Lower lobe of right lung (tissue), 2 donors: ENCODE measurements around the gene ARMH2. TPM values are rescaled to one million over a fixed set of nuclear protein-coding genes. Genes with fewer than 3 reads are reported as not detected.

Experiments used
- ATAC-seq, 2 donors: fragments of 200-7000 bp; cut with Tn5 transposase; one replicate each; pipeline ENCODE4 v1.9.1; 2020 to 2022; ENCODE audit warnings: mild to moderate bottlenecking in 2 of 2, moderate library complexity in 2 of 2
- DNase-seq: peaks from one replicate; pipeline ENCODE4 v3.0.0-alpha.2; 2020
- H3K27ac ChIP-seq: fragments of 200-600 bp; one replicate; pipeline ENCODE4 v1.8.0; 2022
- H3K27me3 ChIP-seq: fragments of 200-600 bp; one replicate; pipeline ENCODE4 v1.8.0; 2022; ENCODE audit warnings: low read depth
- H3K36me3 ChIP-seq: fragments of 200-600 bp; one replicate; pipeline ENCODE4 v1.8.0; 2022; ENCODE audit warnings: mild to moderate bottlenecking
- H3K4me1 ChIP-seq: fragments of 200-600 bp; one replicate; pipeline ENCODE4 v1.8.0; 2022
- H3K4me3 ChIP-seq: fragments of 200-600 bp; one replicate; pipeline ENCODE4 v1.8.0; 2022; ENCODE audit warnings: mild to moderate bottlenecking
- H3K9me3 ChIP-seq: fragments of 200-600 bp; one replicate; pipeline ENCODE4 v1.8.0; 2022
- intact Hi-C: fragments of 100-400 bp; cut with DNase I; formaldehyde crosslinking; loops from one replicate; pipeline ENCODE4 v1.11.0; 2022
- total RNA-seq: library from RNA; stranded (reverse); fragmentation: NEBNext Ultra II Directional; extraction: Animal tissue kit (Norgen Biotek cat#: 25700); gene quantifications from one replicate; pipeline ENCODE4 v1.2.1, GENCODE V29; 2021
- TF ChIP-seq, protein P1 (sequence below): fragments of 200-600 bp; IDR thresholded peaks from one replicate; pipeline ENCODE4 v1.8.0; 2022; ENCODE audit warnings: antibody characterized with exemption, mild to moderate bottlenecking
- donor health status: DM: no; HTN: yes; CAD: no; lungs with severe emphysema.

Gene ARMH2
- total RNA-seq, 1 donor from 2014 or later, result 0.68 TPM

DNA sequence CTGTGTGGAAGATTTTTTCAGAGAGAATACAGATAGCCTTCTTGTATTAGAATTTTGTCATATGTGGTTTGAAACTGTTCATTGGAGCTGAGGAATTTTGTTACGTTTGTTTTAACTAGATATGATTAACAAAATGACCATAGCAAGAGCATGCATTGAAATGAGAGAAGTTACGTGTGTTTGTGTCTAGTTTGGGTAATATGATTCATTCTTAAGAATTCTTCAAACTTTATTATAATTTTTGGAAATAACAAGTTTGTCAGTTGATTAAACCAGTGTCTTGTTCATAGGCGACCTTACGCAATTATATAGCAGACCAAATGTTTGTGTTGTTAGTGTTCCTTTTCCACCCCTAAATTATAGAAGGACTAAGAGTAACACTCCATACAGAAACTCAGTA is 18.5 kb downstream of the ARMH2 start:
- ATAC-seq (no peak), DNase-seq (no peak)
- intact Hi-C loops, result no loop called here
- peaks cover 17% of the 10 kb centered on the region for H3K4me1 ChIP-seq
- no peak overlapping the region for H3K4me3 ChIP-seq
- peaks cover 35% of the 10 kb centered on the region for H3K36me3 ChIP-seq
- H3K9me3 ChIP-seq, result no peaks in the 10 kb centered on the region
- H3K27ac ChIP-seq, result no peak overlapping the region
- H3K27me3 ChIP-seq, result no peaks in the 10 kb centered on the region
- TF ChIP-seq, protein P1, sequence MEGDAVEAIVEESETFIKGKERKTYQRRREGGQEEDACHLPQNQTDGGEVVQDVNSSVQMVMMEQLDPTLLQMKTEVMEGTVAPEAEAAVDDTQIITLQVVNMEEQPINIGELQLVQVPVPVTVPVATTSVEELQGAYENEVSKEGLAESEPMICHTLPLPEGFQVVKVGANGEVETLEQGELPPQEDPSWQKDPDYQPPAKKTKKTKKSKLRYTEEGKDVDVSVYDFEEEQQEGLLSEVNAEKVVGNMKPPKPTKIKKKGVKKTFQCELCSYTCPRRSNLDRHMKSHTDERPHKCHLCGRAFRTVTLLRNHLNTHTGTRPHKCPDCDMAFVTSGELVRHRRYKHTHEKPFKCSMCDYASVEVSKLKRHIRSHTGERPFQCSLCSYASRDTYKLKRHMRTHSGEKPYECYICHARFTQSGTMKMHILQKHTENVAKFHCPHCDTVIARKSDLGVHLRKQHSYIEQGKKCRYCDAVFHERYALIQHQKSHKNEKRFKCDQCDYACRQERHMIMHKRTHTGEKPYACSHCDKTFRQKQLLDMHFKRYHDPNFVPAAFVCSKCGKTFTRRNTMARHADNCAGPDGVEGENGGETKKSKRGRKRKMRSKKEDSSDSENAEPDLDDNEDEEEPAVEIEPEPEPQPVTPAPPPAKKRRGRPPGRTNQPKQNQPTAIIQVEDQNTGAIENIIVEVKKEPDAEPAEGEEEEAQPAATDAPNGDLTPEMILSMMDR, result no peak

DNA sequence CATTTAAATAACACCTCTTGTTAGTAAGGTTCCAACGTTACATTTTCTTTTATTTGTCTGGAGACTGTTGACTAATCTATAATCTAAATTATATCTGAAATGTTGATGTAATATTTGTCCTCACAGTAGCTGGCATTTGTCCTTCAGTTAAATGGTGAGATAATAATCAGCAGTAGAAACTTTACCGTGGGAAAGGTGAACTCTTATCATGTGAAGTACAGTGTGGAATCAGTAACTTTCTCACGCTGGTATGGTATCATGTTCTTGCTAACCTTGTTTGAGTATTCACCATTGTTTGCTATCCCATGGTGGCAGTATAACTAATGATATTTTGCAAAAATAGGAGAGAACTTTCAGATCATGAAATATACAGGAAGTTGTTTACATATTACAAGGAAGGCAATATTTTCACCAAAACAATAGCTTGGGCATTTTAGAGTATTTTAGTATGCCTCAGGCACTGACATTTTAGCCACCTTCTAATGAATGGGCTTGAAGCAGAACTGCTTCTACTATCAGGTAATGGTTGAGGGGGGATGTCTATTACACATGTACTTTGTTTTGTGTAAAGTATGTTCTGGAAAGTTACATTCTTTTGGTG is 19.2 kb downstream of the ARMH2 start:
- Histone ChIP-seq H3K36me3 (peaks cover 29% of the 10 kb centered on the region), H3K9me3 (no peaks in the 10 kb centered on the region), H3K27ac (no peak overlapping the region), H3K27me3 (no peaks in the 10 kb centered on the region), H3K4me1 (peaks cover 17% of the 10 kb centered on the region), H3K4me3 (no peak overlapping the region)
- ATAC-seq, result no peak
- intact Hi-C loops, result no loop called here
- DNase-seq, result no peak
- TF ChIP-seq, protein P1, result no peak

DNA sequence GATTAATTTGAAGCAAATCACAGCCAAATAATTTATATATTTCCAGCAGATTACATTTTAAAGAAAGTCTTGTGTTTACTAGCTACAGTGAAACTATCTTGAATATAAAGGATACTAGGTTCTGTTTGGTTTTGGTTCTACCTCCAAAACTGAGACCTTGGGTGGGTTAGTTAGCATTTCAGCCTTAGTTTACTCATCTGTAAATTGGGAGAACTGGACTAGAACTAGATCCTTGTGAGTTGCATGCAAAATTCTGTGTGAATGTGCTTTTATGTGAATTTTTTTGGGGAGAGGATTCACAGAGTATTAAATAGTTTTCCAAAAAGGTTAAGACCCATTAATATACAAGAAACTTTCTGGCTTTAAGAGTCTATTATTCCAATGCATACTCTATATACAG is 19.8 kb downstream of the ARMH2 start:
- Histone ChIP-seq H3K9me3 (no peaks in the 10 kb centered on the region), H3K4me1 (peaks cover 17% of the 10 kb centered on the region), H3K36me3 (peaks cover 23% of the 10 kb centered on the region), H3K27ac (no peak overlapping the region), H3K4me3 (no peak overlapping the region), H3K27me3 (no peaks in the 10 kb centered on the region)
- no peak for DNase-seq
- intact Hi-C loops, result no loop called here
- ATAC-seq, result no peak
- TF ChIP-seq, protein P1, result no peak

DNA sequence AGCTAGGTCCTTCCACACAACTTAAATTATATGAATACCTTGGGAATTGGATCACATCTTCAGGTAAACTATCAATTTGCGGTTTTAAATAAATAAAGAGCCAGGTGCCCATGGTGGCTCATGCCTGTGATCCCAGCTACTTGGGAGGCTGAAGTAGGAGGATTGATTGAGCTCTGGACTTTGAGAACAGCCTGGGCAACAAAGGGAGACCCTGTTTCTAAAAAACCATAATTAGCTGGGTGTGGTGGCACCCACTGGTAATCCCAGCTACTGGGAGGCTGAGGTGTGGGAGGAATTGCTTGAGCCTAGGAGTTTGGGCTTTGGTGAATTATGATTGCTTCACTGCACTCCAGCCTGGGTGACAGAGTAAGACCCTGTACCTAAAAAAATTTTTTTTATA is 20.6 kb downstream of the ARMH2 start:
- intact Hi-C loops, result no loop called here
- Histone ChIP-seq H3K27ac (no peak overlapping the region), H3K4me1 (peaks cover 17% of the 10 kb centered on the region), H3K27me3 (no peaks in the 10 kb centered on the region), H3K9me3 (no peaks in the 10 kb centered on the region), H3K36me3 (peaks cover 22% of the 10 kb centered on the region), H3K4me3 (no peak overlapping the region)
- TF ChIP-seq, protein P1, result no peak
- ATAC-seq (no peak), DNase-seq (no peak)

DNA sequence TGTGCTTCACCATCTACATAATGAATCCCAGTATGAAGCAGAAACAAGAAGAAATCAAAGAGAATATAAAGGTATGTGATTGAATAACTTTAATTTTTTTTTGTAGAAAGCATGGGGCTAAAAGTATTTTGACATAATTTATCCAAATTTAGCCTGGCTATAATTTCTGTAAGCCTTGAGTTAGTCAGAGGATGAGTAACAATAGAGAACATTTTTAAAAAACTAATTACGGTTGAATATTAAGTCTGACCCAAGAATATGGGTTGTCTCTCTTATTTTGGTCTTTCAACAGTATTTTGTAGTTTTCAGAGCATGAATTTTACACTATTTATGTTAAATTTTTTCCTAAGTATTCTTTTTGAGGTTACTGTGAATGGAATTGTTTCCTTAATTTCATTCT is 21.5 kb downstream of the ARMH2 start:
- Histone ChIP-seq H3K36me3 (peaks cover 20% of the 10 kb centered on the region), H3K4me3 (no peak overlapping the region), H3K27me3 (no peaks in the 10 kb centered on the region), H3K9me3 (no peaks in the 10 kb centered on the region), H3K4me1 (peaks cover 17% of the 10 kb centered on the region), H3K27ac (no peak overlapping the region)
- TF ChIP-seq, protein P1, result no peak
- DNase-seq (no peak), ATAC-seq (no peak)
- intact Hi-C loops, result no loop called here
